ENCODE measurements around the gene UBAC1. TPM values are rescaled to one million over a fixed set of nuclear protein-coding genes. Genes with fewer than 3 reads are reported as not detected.

The UBAC1 gene
- total and polyA plus RNA-seq, 2 experiments from 2014 or later: 35.2 to 36.4 TPM

- Histone ChIP-seq H3K36me3 (replicated peaks; ENCODE audit: insufficient read depth, low read depth) (no peaks in the 10 kb centered on the region), H3K27ac (no peak overlapping the region), H4K20me1 (ENCODE audit: insufficient read depth, poor library complexity, severe bottlenecking) (no peaks in the 10 kb centered on the region), H3K4me2 (no peak overlapping the region), H3K79me2 (no peaks in the 10 kb centered on the region), H3K4me1 (ENCODE audit: insufficient read depth) (no peaks in the 10 kb centered on the region), H3K4me3 (no peak overlapping the region), H3K27me3 (no peaks in the 10 kb centered on the region), H3K9me2 (replicated peaks; ENCODE audit: insufficient read depth) (no peaks in the 10 kb centered on the region), H3K9me3 (ENCODE audit: low read depth) (no peaks in the 10 kb centered on the region), H2AFZ (no peak overlapping the region)
- no peak for DNase-seq (ENCODE audit: low spot score)
- WGBS (ENCODE audit: low lambda C conversion rate, missing lambda C conversion rate): 96% methylated on average over 18 of the region's 18 CpGs
- TF ChIP-seq EZH2phosphoT487 (IDR thresholded peaks at IDR 0.05; ENCODE audit: low read depth, severe bottlenecking, unreplicated experiment) (no peak), EZH2 (IDR thresholded peaks at IDR 0.05; ENCODE audit: borderline replicate concordance) (no peak), CTCF (IDR thresholded peaks at IDR 0.05; ENCODE audit: poor library complexity) (no peak)
Measured at GRCh38 chr9:135932656-135933055, 28.5 kb downstream of the UBAC1 start.

GRCh38 chr9:135931349-135931820, 29.8 kb downstream of the UBAC1 start:
- Histone ChIP-seq H3K9me3 (ENCODE audit: low read depth) (no peaks in the 10 kb centered on the region), H4K20me1 (ENCODE audit: insufficient read depth, poor library complexity, severe bottlenecking) (no peaks in the 10 kb centered on the region), H3K27me3 (no peaks in the 10 kb centered on the region), H3K4me2 (no peak overlapping the region), H2AFZ (no peak overlapping the region), H3K4me3 (no peak overlapping the region), H3K27ac (no peak overlapping the region), H3K36me3 (replicated peaks; ENCODE audit: insufficient read depth, low read depth) (no peaks in the 10 kb centered on the region), H3K4me1 (ENCODE audit: insufficient read depth) (no peaks in the 10 kb centered on the region), H3K9me2 (replicated peaks; ENCODE audit: insufficient read depth) (no peaks in the 10 kb centered on the region), H3K79me2 (no peaks in the 10 kb centered on the region)
- no peak for DNase-seq (ENCODE audit: low spot score)
- 97% methylated on average over 31 of the region's 31 CpGs for WGBS (ENCODE audit: low lambda C conversion rate, missing lambda C conversion rate)
- TF ChIP-seq EZH2phosphoT487 (IDR thresholded peaks at IDR 0.05; ENCODE audit: low read depth, severe bottlenecking, unreplicated experiment): no peak
- no peak for TF ChIP-seq CTCF (IDR thresholded peaks at IDR 0.05; ENCODE audit: poor library complexity)
- no peak for TF ChIP-seq EZH2 (IDR thresholded peaks at IDR 0.05; ENCODE audit: borderline replicate concordance)

- Histone ChIP-seq H2AFZ (no peak overlapping the region), H3K4me1 (ENCODE audit: insufficient read depth) (no peaks in the 10 kb centered on the region), H3K4me3 (no peak overlapping the region), H4K20me1 (ENCODE audit: insufficient read depth, poor library complexity, severe bottlenecking) (no peaks in the 10 kb centered on the region), H3K27ac (no peak overlapping the region), H3K27me3 (no peaks in the 10 kb centered on the region), H3K36me3 (replicated peaks; ENCODE audit: insufficient read depth, low read depth) (no peaks in the 10 kb centered on the region), H3K79me2 (no peaks in the 10 kb centered on the region), H3K9me2 (replicated peaks; ENCODE audit: insufficient read depth) (no peaks in the 10 kb centered on the region), H3K9me3 (ENCODE audit: low read depth) (no peaks in the 10 kb centered on the region), H3K4me2 (no peak overlapping the region)
- WGBS (ENCODE audit: low lambda C conversion rate, missing lambda C conversion rate): 93% methylated on average over 32 of the region's 33 CpGs
- no peak for DNase-seq (ENCODE audit: low spot score)
- TF ChIP-seq EZH2 (IDR thresholded peaks at IDR 0.05; ENCODE audit: borderline replicate concordance): no peak
- no peak for TF ChIP-seq EZH2phosphoT487 (IDR thresholded peaks at IDR 0.05; ENCODE audit: low read depth, severe bottlenecking, unreplicated experiment)
- TF ChIP-seq CTCF (IDR thresholded peaks at IDR 0.05; ENCODE audit: poor library complexity): no peak
Measured at GRCh38 chr9:135930446-135931345, 30.5 kb downstream of the UBAC1 start.

All from hepatocyte (in vitro differentiated cells).